ENCODE data around the gene SLC6A19.

DNA sequence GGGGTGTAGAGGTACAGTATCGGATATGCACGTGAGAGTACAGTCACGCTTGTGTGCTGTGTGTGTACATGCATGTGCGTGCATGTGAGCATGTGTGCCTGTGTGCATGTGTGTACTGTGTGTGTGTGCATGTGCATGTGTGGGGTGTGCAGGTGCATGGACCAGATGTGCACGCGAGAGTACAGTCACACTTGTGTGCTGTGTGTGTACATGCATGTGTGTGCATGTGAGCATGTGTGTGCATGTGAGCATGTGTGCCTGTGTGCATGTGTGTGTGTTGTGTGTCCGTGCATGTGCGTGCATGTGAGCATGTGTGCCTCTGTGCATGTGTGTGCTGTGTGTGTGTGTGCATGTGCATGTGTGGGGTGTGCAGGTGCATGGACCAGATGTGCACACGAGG is 10.3 kb downstream of the SLC6A19 start:
- TF ChIP-seq, protein P1, sequence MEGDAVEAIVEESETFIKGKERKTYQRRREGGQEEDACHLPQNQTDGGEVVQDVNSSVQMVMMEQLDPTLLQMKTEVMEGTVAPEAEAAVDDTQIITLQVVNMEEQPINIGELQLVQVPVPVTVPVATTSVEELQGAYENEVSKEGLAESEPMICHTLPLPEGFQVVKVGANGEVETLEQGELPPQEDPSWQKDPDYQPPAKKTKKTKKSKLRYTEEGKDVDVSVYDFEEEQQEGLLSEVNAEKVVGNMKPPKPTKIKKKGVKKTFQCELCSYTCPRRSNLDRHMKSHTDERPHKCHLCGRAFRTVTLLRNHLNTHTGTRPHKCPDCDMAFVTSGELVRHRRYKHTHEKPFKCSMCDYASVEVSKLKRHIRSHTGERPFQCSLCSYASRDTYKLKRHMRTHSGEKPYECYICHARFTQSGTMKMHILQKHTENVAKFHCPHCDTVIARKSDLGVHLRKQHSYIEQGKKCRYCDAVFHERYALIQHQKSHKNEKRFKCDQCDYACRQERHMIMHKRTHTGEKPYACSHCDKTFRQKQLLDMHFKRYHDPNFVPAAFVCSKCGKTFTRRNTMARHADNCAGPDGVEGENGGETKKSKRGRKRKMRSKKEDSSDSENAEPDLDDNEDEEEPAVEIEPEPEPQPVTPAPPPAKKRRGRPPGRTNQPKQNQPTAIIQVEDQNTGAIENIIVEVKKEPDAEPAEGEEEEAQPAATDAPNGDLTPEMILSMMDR (IDR thresholded peaks at IDR 0.05 in 8 of 11, conservative IDR thresholded peaks at IDR 0.05 in 3 of 11), result no peak
- TF ChIP-seq POLR2AphosphoS5 (IDR thresholded peaks at IDR 0.05) (no peak), POLR2A (IDR thresholded peaks at IDR 0.05) (no peak)
